Tibial nerve (tissue), 4 donors: ENCODE data around the gene ZNF736. TPM values are rescaled to one million over a fixed set of nuclear protein-coding genes. Genes with fewer than 3 reads are reported as not detected.

Experiments
- DNase-seq, 2 donors: peaks; one replicate each; pipeline ENCODE4 v3.0.0-alpha.2; 2019; ENCODE audit warnings: low spot score in 2 of 2
- H3K27ac ChIP-seq, 4 donors: fragments of 200-600 bp; sonication (generic) in 3 of 4; one replicate each; pipeline ENCODE4 v1.5.1; 2017 to 2019; ENCODE audit warnings: mild to moderate bottlenecking in 1 of 4
- H3K27me3 ChIP-seq, 2 donors: fragments of 200-600 bp; sonication (generic) in 1 of 2; one replicate each; pipeline versions ENCODE4 v1.5.1 to v1.6.0; 2017 to 2019
- H3K36me3 ChIP-seq, 3 donors: fragments of 200-600 bp; sonication (generic); one replicate each; pipeline ENCODE4 v1.5.1; 2018 to 2019
- H3K4me1 ChIP-seq, 4 donors: fragments of 200-600 bp; sonication (generic) in 3 of 4; one replicate each; pipeline ENCODE4 v1.5.1; 2017 to 2019
- H3K4me3 ChIP-seq, 4 donors: fragments of 200-600 bp; sonication (generic) in 3 of 4; one replicate each; pipeline ENCODE4 v1.5.1; 2017 to 2019; ENCODE audit warnings: mild to moderate bottlenecking in 1 of 4, moderate library complexity in 1 of 4
- H3K9me3 ChIP-seq, 4 donors: fragments of 200-600 bp; sonication (generic) in 3 of 4; one replicate each; pipeline ENCODE4 v1.5.1; 2017 to 2019
- CTCF ChIP-seq, 5 experiments: fragments of 200-600 bp in 3 of 5; fragments of 450-650 bp in 2 of 5; sonication (generic) in 3 of 5; IDR thresholded peaks; one replicate each; pipeline ENCODE4 v1.5.1; 2016 to 2019; ENCODE audit warnings: antibody characterized with exemption in 5 of 5, mild to moderate bottlenecking in 3 of 5, moderate library complexity in 2 of 5
- EP300 ChIP-seq, 2 donors: sonication (generic); formaldehyde crosslinking; IDR thresholded peaks; one replicate each; pipeline ENCODE4 v1.6.1; 2017; ENCODE audit warnings: antibody characterized with exemption in 2 of 2, mild to moderate bottlenecking in 1 of 2
- POLR2A ChIP-seq, 2 donors: fragments of 450-650 bp; IDR thresholded peaks; one replicate each; pipeline ENCODE4 v1.6.1; 2017; ENCODE audit warnings: antibody characterized with exemption in 2 of 2, mild to moderate bottlenecking in 2 of 2, moderate library complexity in 2 of 2
- WGBS, 2 donors: methylation state at CpG; one replicate each; pipeline ENCODE4 v1.1.5; 2018; 5-methylcytosine and 5-hydroxymethylcytosine counted together
- total RNA-seq, 4 donors: library from RNA; depleted of rRNA; stranded (reverse); fragments of >200 nt; gene quantifications; one replicate each; pipeline ENCODE4 v1.1.0, GENCODE V29; 2016

ZNF736 gene
- total RNA-seq, 4 donors from 2014 or later, result 7.6 to 22.8 (median 16.5) TPM

DNA sequence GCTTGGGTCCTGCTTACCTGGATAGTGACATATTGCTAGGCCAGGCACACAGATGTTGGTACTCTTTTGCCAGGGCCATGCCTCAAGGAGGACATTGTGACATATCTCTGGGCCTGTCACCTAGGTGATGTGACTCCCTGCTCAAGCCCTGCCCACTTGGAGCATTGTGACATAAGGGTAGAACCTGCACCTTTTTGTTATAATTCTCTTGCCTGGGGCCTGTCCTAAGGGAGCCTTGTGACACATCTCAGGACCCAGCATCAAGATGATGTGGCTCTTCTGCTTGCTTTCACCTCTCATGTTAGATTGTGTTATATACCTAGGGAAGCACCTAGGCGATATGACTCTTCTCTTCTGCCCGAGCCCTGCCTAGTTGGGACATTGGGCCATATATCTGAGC lies 57.4 kb downstream of the ZNF736 start:
- TF ChIP-seq CTCF (IDR thresholded peaks at IDR 0.05) (no peak), POLR2A (IDR thresholded peaks at IDR 0.05) (no peak), EP300 (IDR thresholded peaks at IDR 0.05) (no peak)
- no peaks in the 10 kb centered on the region for H3K4me1 ChIP-seq
- WGBS, 2 donors, result 88 to 97% methylated on average over 2 of the region's 2 CpGs
- H3K27ac ChIP-seq, result no peak overlapping the region
- no peaks in the 10 kb centered on the region for H3K36me3 ChIP-seq
- no peaks in the 10 kb centered on the region for H3K27me3 ChIP-seq
- H3K9me3 ChIP-seq, result peaks cover 0 to 61% (median 0%) of the 10 kb centered on the region in 4 donors
- no peak for DNase-seq
- no peak overlapping the region for H3K4me3 ChIP-seq

DNA sequence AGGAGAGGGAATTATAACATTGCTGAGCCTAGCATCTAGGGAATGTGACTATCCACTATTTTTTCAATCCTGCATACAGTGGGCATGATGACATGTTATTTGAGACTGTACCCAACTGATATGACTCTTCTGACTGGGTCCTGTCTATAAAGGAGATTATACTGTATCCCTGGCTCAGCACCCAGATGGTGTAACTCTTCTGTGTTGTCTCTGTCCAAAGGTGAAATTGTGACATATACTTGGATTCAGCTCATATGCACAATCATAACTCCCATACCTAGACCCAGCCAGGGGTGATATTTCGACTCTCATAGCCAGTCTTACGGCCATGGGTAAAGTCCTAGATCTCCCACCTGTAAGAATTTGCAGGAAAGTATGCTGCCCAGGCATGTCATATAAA lies 59.3 kb downstream of the ZNF736 start:
- H3K9me3 ChIP-seq, result peaks cover 0 to 48% (median 0%) of the 10 kb centered on the region in 4 donors
- H3K27ac ChIP-seq, result no peak overlapping the region
- 72 to 73% methylated on average over 2 of the region's 2 CpGs for WGBS, 2 donors
- TF ChIP-seq POLR2A (IDR thresholded peaks at IDR 0.05) (no peak), CTCF (IDR thresholded peaks at IDR 0.05) (no peak), EP300 (IDR thresholded peaks at IDR 0.05) (no peak)
- no peak for DNase-seq
- H3K27me3 ChIP-seq, result no peaks in the 10 kb centered on the region
- H3K4me1 ChIP-seq, result no peaks in the 10 kb centered on the region
- H3K36me3 ChIP-seq, result no peaks in the 10 kb centered on the region
- H3K4me3 ChIP-seq, result no peak overlapping the region

GRCh38 chr7:64400401-64400800 lies 86.6 kb downstream of the ZNF736 start:
- no peak overlapping the region for H3K4me3 ChIP-seq
- no peaks in the 10 kb centered on the region for H3K36me3 ChIP-seq
- H3K27me3 ChIP-seq, result no peaks in the 10 kb centered on the region
- no peak for DNase-seq
- H3K4me1 ChIP-seq, result no peaks in the 10 kb centered on the region
- no peak overlapping the region for H3K27ac ChIP-seq
- TF ChIP-seq POLR2A (IDR thresholded peaks at IDR 0.05) (no peak), EP300 (IDR thresholded peaks at IDR 0.05) (no peak), CTCF (IDR thresholded peaks at IDR 0.05) (no peak)
- peaks cover 0 to 11% (median 0%) of the 10 kb centered on the region in 4 donors for H3K9me3 ChIP-seq

Other genes starting within 250 kb of the ZNF736 start
- gene ZNF735, start 106.8 kb upstream of the ZNF736 start, total RNA-seq, result not detected
- not detected for gene ZNF679, start 85.5 kb upstream of the ZNF736 start, total RNA-seq
- gene ZNF680, start 249.1 kb downstream of the ZNF736 start, total RNA-seq, result 10 to 100 TPM; 13.8 to 26.4 (median 19.5) TPM